Neural cell (in vitro differentiated cells): ENCODE data around the gene KYAT1.

Source experiments
- CTCF ChIP-seq: fragments of 450-650 bp; IDR thresholded peaks from 2 replicates; pipeline ENCODE4 v1.5.1; 2014; ENCODE audit warnings: antibody characterized with exemption, mild to moderate bottlenecking, moderate library complexity; ENCODE audit not compliant: poor library complexity, severe bottlenecking
- EZH2 ChIP-seq: fragments of 200-600, 300-800 bp; shearing (Covaris generic), sonication (generic); IDR thresholded peaks from 2 replicates; pipeline ENCODE4 v1.6.1; 2014; ENCODE audit warnings: antibody characterized with exemption, low read length, borderline replicate concordance, mild to moderate bottlenecking; ENCODE audit not compliant: insufficient read depth, poor library complexity, severe bottlenecking
- POLR2AphosphoS5 ChIP-seq: IDR thresholded peaks from 2 replicates; pipeline ENCODE4 v1.6.1; 2012
- REST ChIP-seq: IDR thresholded peaks from 2 replicates; pipeline ENCODE4 v1.6.1; 2012; ENCODE audit warnings: borderline replicate concordance
- SMC3 ChIP-seq: fragments of 450-650 bp; conservative IDR thresholded peaks from 2 replicates; pipeline ENCODE4 v1.6.1; 2014; ENCODE audit warnings: antibody characterized with exemption, mild to moderate bottlenecking, moderate library complexity; ENCODE audit not compliant: poor library complexity

- TF ChIP-seq CTCF (no peak), REST (no peak), POLR2AphosphoS5 (no peak), EZH2 (no peak), SMC3 (no peak)
Measured at GRCh38 chr9:128882677-128883603, 1.2 kb upstream of the KYAT1 start.
